ENCODE data around the gene PTGES. TPM values are rescaled to one million over a fixed set of nuclear protein-coding genes. Genes with fewer than 3 reads are reported as not detected.

The PTGES gene
- total and polyA plus RNA-seq, 9 of the 15 experiments (the other 6 are each of a cell fraction or from before 2014, with no cell fraction given): 0.13 TPM; not detected in 8

- Histone ChIP-seq H3K4me2 (ENCODE audit: insufficient read depth, low read length) (no peak overlapping the region), H3K27me3 (ENCODE audit: control insufficient read depth in 2 of 2, insufficient read depth in 2 of 2, low read length in 2 of 2) (no peaks in the 10 kb centered on the region; a peak in 1 of 5 replicates), H3K4me1 (replicated peaks in 1 of 2; ENCODE audit: control insufficient read depth in 2 of 2, insufficient read depth in 2 of 2, low read length in 2 of 2) (peaks cover 14 to 21% of the 10 kb centered on the region in 2 experiments), H2AFZ (ENCODE audit: low read depth, low read length) (no peak overlapping the region), H3K79me2 (ENCODE audit: control insufficient read depth, insufficient read depth, low read length) (no peaks in the 10 kb centered on the region), H3K9ac (ENCODE audit: insufficient read depth in 1 of 2, low read depth in 2 of 2, low read length in 2 of 2) (no peak overlapping the region), H3K36me3 (ENCODE audit: control insufficient read depth, insufficient read depth, low read length) (no peaks in the 10 kb centered on the region), H4K20me1 (replicated peaks; ENCODE audit: control insufficient read depth, insufficient read depth, low read length) (no peaks in the 10 kb centered on the region), H3K27ac (ENCODE audit: extremely low read depth, low read depth, low read length) (no peak overlapping the region), H3K4me3 (no peak overlapping the region), H3K9me1 (ENCODE audit: control insufficient read depth, insufficient read depth, low read length) (no peaks in the 10 kb centered on the region), H3K9me3 (replicated peaks; ENCODE audit: control insufficient read depth, insufficient read depth, low read depth, low read length) (no peaks in the 10 kb centered on the region)
- 40% methylated on average over 8 of the region's 8 CpGs for WGBS (ENCODE audit: insufficient coverage, low coverage, missing lambda C conversion rate)
- ATAC-seq (no peak), FAIRE-seq (no peak), DNase-seq (ENCODE audit: extremely low read depth in 1 of 4, low spot score in 3 of 4) (no peak)
- BruUV-seq (replicated peaks): no TSS peak
- in situ Hi-C loops (cut with MboI): loop anchor here (5.0 to 25.0 kb wide), 4 partner anchors 44 to 1494 kb away; partner anchors contain the start of genes ASB6, GOLGA2 and SWI5
- no peak for TF ChIP-seq NCOA6 (IDR thresholded peaks at IDR 0.05)
- TF ChIP-seq GABPB1 (CRISPR knock-in tag; IDR thresholded peaks at IDR 0.05): no peak
- TF ChIP-seq HNRNPUL1 (IDR thresholded peaks at IDR 0.05; ENCODE audit: low read length): no peak
- no peak for TF ChIP-seq HNRNPH1 (optimal IDR thresholded peaks at IDR 0.05; ENCODE audit: low read depth, low read length)
- TF ChIP-seq SIN3A (IDR thresholded peaks at IDR 0.05; ENCODE audit: borderline replicate concordance in 2 of 2, control insufficient read depth in 1 of 2, low read depth in 2 of 2, low read length in 2 of 2): no peak
- TF ChIP-seq, protein P1, sequence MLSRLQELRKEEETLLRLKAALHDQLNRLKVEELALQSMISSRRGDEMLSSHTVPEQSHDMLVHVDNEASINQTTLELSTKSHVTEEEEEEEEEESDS (CRISPR knock-in tag; IDR thresholded peaks at IDR 0.05): no peak
- TF ChIP-seq ZNF197 (CRISPR knock-in tag; IDR thresholded peaks at IDR 0.05; ENCODE audit: low read depth): no peak
- no peak for TF ChIP-seq NKRF (IDR thresholded peaks at IDR 0.05; ENCODE audit: borderline replicate concordance)
- TF ChIP-seq, protein P2, sequence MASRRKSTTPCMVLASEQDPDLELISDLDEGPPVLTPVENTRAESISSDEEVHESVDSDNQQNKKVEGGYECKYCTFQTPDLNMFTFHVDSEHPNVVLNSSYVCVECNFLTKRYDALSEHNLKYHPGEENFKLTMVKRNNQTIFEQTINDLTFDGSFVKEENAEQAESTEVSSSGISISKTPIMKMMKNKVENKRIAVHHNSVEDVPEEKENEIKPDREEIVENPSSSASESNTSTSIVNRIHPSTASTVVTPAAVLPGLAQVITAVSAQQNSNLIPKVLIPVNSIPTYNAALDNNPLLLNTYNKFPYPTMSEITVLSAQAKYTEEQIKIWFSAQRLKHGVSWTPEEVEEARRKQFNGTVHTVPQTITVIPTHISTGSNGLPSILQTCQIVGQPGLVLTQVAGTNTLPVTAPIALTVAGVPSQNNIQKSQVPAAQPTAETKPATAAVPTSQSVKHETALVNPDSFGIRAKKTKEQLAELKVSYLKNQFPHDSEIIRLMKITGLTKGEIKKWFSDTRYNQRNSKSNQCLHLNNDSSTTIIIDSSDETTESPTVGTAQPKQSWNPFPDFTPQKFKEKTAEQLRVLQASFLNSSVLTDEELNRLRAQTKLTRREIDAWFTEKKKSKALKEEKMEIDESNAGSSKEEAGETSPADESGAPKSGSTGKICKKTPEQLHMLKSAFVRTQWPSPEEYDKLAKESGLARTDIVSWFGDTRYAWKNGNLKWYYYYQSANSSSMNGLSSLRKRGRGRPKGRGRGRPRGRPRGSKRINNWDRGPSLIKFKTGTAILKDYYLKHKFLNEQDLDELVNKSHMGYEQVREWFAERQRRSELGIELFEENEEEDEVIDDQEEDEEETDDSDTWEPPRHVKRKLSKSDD (conservative IDR thresholded peaks at IDR 0.05; ENCODE audit: low read length): no peak
- TF ChIP-seq, protein P3, sequence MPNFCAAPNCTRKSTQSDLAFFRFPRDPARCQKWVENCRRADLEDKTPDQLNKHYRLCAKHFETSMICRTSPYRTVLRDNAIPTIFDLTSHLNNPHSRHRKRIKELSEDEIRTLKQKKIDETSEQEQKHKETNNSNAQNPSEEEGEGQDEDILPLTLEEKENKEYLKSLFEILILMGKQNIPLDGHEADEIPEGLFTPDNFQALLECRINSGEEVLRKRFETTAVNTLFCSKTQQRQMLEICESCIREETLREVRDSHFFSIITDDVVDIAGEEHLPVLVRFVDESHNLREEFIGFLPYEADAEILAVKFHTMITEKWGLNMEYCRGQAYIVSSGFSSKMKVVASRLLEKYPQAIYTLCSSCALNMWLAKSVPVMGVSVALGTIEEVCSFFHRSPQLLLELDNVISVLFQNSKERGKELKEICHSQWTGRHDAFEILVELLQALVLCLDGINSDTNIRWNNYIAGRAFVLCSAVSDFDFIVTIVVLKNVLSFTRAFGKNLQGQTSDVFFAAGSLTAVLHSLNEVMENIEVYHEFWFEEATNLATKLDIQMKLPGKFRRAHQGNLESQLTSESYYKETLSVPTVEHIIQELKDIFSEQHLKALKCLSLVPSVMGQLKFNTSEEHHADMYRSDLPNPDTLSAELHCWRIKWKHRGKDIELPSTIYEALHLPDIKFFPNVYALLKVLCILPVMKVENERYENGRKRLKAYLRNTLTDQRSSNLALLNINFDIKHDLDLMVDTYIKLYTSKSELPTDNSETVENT (CRISPR knock-in tag; IDR thresholded peaks at IDR 0.05): no peak
- intact Hi-C loops (cut with micrococcal nuclease): loop anchor here (10.0 kb wide), 1 partner anchor 646 kb away; no protein-coding TSS in a partner anchor
- ChIA-PET CTCF (ENCODE audit: low intra/inter-chr PET ratio) (interaction anchor here (0.6 to 4.9 kb wide), 2 partner anchors 43 to 54 kb away, joined by 3 to 46 read pairs; no protein-coding TSS in a partner anchor), POLR2A (interaction anchor here (0.6 to 1.4 kb wide), 7 partner anchors 13 to 43 kb away, joined by 3 to 6 read pairs (median 3); partner anchors contain the start of gene PTGES)
These were observed 28.3 kb upstream of the PTGES start for GRCh38 chr9:129781131-129781530.
